OCI-LY7 (cell line): ENCODE measurements around the gene STRADB.

Source experiments
- EZH2phosphoT487 ChIP-seq: fragments of 200-600 bp; sonication (generic); IDR thresholded peaks from 2 replicates; pipeline ENCODE4 v1.6.1; 2018; ENCODE audit warnings: low read depth, borderline replicate concordance, mild to moderate bottlenecking, mixed run types, antibody characterized with exemption, low read length, moderate library complexity, mixed read lengths
- TF ChIP-seq, protein P1 (sequence below): fragments of 200-600 bp; sonication (generic); conservative IDR thresholded peaks from 2 replicates; pipeline ENCODE4 v1.5.1; 2014; ENCODE audit warnings: mild to moderate bottlenecking, antibody characterized with exemption, low read length, moderate library complexity, mixed read lengths

DNA sequence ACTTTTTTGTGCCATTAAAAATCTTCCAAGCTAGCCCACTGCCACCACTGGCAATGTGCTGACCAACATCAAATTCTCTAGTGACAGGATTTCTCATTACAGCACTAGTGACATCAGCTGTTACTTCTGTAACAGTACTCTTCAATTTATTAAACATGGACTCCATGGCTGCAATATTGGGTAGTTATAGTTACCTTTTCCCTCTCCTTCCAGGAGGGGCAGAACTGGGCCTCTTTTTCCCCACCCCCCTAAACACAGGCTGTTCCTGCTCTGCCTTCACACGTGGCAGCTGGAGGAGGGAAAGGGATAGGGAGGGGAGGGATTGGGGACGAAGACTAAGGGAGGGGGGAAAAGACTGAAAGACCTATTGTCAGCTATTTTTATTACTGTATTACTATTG is 38.4 kb upstream of the STRADB start:
- TF ChIP-seq, protein P1, sequence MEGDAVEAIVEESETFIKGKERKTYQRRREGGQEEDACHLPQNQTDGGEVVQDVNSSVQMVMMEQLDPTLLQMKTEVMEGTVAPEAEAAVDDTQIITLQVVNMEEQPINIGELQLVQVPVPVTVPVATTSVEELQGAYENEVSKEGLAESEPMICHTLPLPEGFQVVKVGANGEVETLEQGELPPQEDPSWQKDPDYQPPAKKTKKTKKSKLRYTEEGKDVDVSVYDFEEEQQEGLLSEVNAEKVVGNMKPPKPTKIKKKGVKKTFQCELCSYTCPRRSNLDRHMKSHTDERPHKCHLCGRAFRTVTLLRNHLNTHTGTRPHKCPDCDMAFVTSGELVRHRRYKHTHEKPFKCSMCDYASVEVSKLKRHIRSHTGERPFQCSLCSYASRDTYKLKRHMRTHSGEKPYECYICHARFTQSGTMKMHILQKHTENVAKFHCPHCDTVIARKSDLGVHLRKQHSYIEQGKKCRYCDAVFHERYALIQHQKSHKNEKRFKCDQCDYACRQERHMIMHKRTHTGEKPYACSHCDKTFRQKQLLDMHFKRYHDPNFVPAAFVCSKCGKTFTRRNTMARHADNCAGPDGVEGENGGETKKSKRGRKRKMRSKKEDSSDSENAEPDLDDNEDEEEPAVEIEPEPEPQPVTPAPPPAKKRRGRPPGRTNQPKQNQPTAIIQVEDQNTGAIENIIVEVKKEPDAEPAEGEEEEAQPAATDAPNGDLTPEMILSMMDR = no peak
- no peak for TF ChIP-seq EZH2phosphoT487
